H1 (cell line): ENCODE results near the gene PSMC2. TPM values are rescaled to one million over a fixed set of nuclear protein-coding genes. Genes with fewer than 3 reads are reported as not detected.

Source experiments
- TAF7 ChIP-seq: optimal IDR thresholded peaks from 2 replicates; pipeline ENCODE3; 2011; ENCODE audit warnings: low read depth, mild to moderate bottlenecking, inconsistent platforms, low read length, moderate library complexity, borderline replicate concordance
- ZNF274 ChIP-seq: IDR thresholded peaks from 2 replicates; pipeline ENCODE4 v1.7.0; 2012; ENCODE audit warnings: low read length, borderline replicate concordance; ENCODE audit errors: extremely low read depth
- polyA plus RNA-seq, 7 experiments: library from polyadenylated mRNA; depleted of rRNA in 3 of 7; stranded (reverse) in 5 of 7; unstranded in 2 of 7; fragments of >200 nt in 5 of 7; fragments of 200-250 nt in 2 of 7; gene quantifications; 1 replicate in 5 of 7; 2 replicates in 1 of 7; 4 replicates in 1 of 7; pipeline versions ENCODE4 v1.2.1 to v1.2.3, GENCODE V29; 2011 to 2013; ENCODE audit warnings: missing spikeins in 2 of 7, mixed read lengths in 2 of 7
- total RNA-seq: library from RNA; stranded (reverse); fragmentation: NEBNext Ultra II Directional; extraction: Animal tissue kit (Norgen Biotek cat#: 25700); gene quantifications from 2 replicates; pipeline ENCODE4 v1.2.1, GENCODE V29; 2021

PSMC2 gene
- total and polyA plus RNA-seq, 2 of the 8 experiments (the other 6 are each of a cell fraction or from before 2014, with no cell fraction given) = 80.9 to 141 TPM

DNA sequence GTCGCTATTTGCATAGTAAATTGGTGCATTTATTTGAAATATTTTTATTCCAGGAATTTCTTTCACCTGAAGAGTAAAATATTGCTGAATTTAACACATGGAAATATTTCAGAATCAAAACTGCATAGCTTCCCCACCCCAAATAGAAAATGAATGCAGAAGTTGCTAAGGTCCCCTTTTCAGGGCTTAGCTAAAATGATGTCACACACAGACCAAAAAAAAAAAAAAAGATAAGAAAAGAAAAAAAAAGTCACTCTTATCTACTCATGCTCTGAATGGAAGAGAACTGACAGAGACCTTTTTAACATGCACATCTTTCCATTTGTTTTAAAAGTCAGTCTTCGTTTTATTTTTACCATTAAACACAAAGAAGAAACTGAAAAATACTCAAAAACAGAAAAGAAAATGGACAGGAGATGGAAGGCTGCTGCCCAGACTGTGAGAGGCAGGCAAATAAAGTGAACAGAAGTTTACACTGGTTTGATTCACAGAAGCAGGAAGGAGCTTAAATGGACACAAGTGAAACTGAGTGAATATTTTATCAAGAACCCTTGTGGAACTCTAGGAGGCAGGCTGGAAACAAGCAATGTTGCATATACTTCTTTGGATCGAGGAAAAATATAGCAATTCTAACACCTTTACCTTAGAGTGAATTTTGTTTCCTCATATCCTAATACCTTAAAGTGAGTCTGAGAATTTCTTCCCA is 32.0 kb downstream of the PSMC2 start (continued):
- TF ChIP-seq TAF7 (no peak), ZNF274 (no peak)
